Spleen (tissue), 7 donors: ENCODE measurements around the gene ALX4.

Source experiments
- POLR2AphosphoS5 ChIP-seq, 3 donors: sonication (generic); formaldehyde crosslinking; IDR thresholded peaks; one replicate each; pipeline ENCODE4 v1.5.1; 2017; ENCODE audit warnings: antibody characterized with exemption in 3 of 3
- TF ChIP-seq, protein P1 (sequence below), 11 experiments: fragments of 200-600 bp in 7 of 11; fragments of 450-650 bp in 4 of 11; sonication (generic) in 4 of 11; IDR thresholded peaks in 8 of 11; conservative IDR thresholded peaks in 3 of 11; 1 replicate in 7 of 11; 2 replicates in 4 of 11; pipeline versions ENCODE4 v1.4.0 to v1.8.0; 2016 to 2021; ENCODE audit warnings: antibody characterized with exemption in 11 of 11, inconsistent platforms in 4 of 11, mild to moderate bottlenecking in 1 of 11
- donor health status: DM: no; HTN: no; CAD: no; lungs with moderate emphysema.
- donor health status: DM: no; HTN: no; CAD: no.
- donor health status: DM: no; HTN: no; CAD: no.

DNA sequence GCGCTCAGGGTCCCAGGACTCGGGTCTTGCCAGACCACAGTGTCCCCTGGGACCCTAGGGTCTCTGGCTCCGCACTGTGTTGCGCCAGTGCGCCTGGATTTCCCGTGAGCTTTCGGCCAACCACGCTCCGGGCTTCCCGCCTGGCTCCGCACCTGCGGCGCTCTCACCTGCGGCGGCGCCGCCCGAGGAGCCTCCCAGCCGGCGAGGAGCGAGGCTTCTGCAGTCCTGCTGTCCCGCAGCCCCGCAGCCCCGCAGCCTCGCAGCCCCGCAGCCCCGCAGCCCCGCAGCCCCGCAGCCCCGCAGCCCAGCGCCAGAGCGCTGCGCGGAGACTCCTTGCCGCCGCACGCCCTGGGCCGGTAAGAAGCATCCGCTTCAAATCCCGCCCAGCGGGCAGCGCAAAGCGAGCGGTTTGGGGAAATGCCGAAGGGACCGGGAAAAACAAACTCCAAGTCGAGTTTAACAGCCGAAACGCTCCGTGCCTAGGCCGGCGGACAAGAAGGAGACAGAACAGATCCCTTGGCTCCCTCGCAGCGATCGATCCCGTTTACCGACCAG is 939 bp downstream of the ALX4 start:
- TF ChIP-seq, protein P1, sequence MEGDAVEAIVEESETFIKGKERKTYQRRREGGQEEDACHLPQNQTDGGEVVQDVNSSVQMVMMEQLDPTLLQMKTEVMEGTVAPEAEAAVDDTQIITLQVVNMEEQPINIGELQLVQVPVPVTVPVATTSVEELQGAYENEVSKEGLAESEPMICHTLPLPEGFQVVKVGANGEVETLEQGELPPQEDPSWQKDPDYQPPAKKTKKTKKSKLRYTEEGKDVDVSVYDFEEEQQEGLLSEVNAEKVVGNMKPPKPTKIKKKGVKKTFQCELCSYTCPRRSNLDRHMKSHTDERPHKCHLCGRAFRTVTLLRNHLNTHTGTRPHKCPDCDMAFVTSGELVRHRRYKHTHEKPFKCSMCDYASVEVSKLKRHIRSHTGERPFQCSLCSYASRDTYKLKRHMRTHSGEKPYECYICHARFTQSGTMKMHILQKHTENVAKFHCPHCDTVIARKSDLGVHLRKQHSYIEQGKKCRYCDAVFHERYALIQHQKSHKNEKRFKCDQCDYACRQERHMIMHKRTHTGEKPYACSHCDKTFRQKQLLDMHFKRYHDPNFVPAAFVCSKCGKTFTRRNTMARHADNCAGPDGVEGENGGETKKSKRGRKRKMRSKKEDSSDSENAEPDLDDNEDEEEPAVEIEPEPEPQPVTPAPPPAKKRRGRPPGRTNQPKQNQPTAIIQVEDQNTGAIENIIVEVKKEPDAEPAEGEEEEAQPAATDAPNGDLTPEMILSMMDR (IDR thresholded peaks at IDR 0.05 in 8 of 11, conservative IDR thresholded peaks at IDR 0.05 in 3 of 11) = no peak
- TF ChIP-seq POLR2AphosphoS5 (IDR thresholded peaks at IDR 0.05) = no peak
